Activated naive CD4-positive, alpha-beta T cell treated with anti-CD3 and anti-CD28 coated beads for 36 hours (primary cell): ENCODE data around the gene GPR158. TPM values are rescaled to one million over a fixed set of nuclear protein-coding genes. Genes with fewer than 3 reads are reported as not detected.
"Not testable (repeated sequence)": the region's sequence is repeated elsewhere in the genome, so short reads cannot be mapped to it uniquely, and the experiment has no call there.

ENCODE experiments used
- CTCF ChIA-PET: fragments of 350-600 bp; sonication (Branson Sonifier 250); formaldehyde crosslinking; loops from one replicate; lab custom pipeline; 2021; ENCODE audit warnings: antibody characterized with exemption; lab: Charles Lee
- DNase-seq: peaks from one replicate; pipeline ENCODE4 v3.0.0-alpha.2; 2020
- H3K27ac Mint-ChIP-seq: one replicate; pipeline ENCODE4 v1.8.0; 2021; ENCODE audit warnings: mild to moderate bottlenecking, mixed read lengths
- H3K27me3 Mint-ChIP-seq: one replicate; pipeline ENCODE4 v1.8.0; 2021; ENCODE audit warnings: low read depth, mixed read lengths
- H3K36me3 Mint-ChIP-seq: one replicate; pipeline ENCODE4 v1.8.0; 2021; ENCODE audit warnings: low read depth, mixed read lengths
- H3K4me1 Mint-ChIP-seq: one replicate; pipeline ENCODE4 v1.8.0; 2021; ENCODE audit warnings: low read depth, mixed read lengths
- H3K4me3 Mint-ChIP-seq: one replicate; pipeline ENCODE4 v1.8.0; 2021; ENCODE audit warnings: mild to moderate bottlenecking, moderate library complexity, mixed read lengths
- H3K9me3 Mint-ChIP-seq: one replicate; pipeline ENCODE4 v1.8.0; 2021; ENCODE audit warnings: mixed read lengths
- intact Hi-C: fragments of 100-400 bp; cut with micrococcal nuclease; formaldehyde crosslinking; loops from one replicate; pipeline ENCODE4 v1.15.1; 2023
- total RNA-seq, 2 experiments: library from RNA; stranded (reverse); gene quantifications; one replicate each; pipeline ENCODE4 v1.2.3, GENCODE V29; 2021

GPR158 gene
- total RNA-seq, 2 experiments from 2014 or later = not detected

DNA sequence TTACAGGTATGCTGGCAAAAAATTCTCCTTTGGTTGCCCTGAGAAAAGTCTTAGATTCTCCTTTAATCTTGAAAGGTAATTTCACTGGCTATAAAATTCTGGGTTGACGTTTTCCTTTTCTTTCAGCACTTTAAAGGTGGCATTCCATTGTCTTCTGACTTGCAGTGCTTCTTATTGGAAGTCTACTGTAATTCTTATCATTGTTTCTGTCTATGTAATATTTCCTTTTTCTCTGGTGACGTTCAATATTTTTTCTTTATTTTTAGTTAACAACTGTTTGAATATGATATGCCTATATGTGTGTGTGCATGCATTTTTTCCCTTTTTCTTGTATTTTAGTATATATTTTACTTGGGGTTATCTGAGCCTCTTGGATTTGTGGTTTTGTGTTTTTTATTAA lies 111.0 kb downstream of the GPR158 start:
- H3K27ac Mint-ChIP-seq = no peak overlapping the region
- H3K36me3 Mint-ChIP-seq = no peaks in the 10 kb centered on the region
- H3K4me1 Mint-ChIP-seq = no peaks in the 10 kb centered on the region
- H3K4me3 Mint-ChIP-seq = no peak overlapping the region
- intact Hi-C loops = no loop called here
- no peak for DNase-seq
- CTCF ChIA-PET = no interaction called here
- H3K27me3 Mint-ChIP-seq = no peaks in the 10 kb centered on the region
- peaks cover 11% of the 10 kb centered on the region for H3K9me3 Mint-ChIP-seq

DNA sequence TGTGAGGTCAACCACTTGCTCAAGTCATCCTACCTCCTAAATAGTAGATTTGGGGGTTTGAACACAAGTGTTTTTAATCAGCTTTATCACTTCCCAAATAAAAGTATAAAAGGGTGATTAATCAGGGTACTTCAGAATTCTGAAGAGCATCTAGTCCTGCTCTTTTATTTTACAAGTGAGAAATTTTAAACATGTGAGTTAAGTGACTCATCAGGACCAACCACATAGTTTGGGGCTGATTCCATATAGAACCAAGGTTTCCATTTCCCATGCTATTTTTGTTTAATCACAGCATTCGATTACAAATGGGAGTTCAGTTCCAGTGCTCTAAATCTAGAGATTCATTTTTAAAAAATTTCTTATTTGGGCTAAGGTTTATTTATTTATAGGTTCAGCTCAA lies 113.4 kb downstream of the GPR158 start:
- intact Hi-C loops = no loop called here
- Mint-ChIP-seq H3K27me3 (no peaks in the 10 kb centered on the region), H3K36me3 (no peaks in the 10 kb centered on the region), H3K27ac (no peak overlapping the region), H3K4me1 (no peaks in the 10 kb centered on the region), H3K4me3 (no peak overlapping the region), H3K9me3 (peaks cover 11% of the 10 kb centered on the region)
- no peak for DNase-seq
- CTCF ChIA-PET = no interaction called here

- intact Hi-C loops = no loop called here
- Mint-ChIP-seq H3K36me3 (no peaks in the 10 kb centered on the region), H3K4me1 (no peaks in the 10 kb centered on the region), H3K27me3 (no peaks in the 10 kb centered on the region), H3K27ac (no peak overlapping the region), H3K4me3 (no peak overlapping the region), H3K9me3 (no peaks in the 10 kb centered on the region)
- peak; percentile 4 for DNase-seq
- CTCF ChIA-PET = no interaction called here
These were observed 119.5 kb downstream of the GPR158 start for GRCh38 chr10:25294032-25294926.

DNA sequence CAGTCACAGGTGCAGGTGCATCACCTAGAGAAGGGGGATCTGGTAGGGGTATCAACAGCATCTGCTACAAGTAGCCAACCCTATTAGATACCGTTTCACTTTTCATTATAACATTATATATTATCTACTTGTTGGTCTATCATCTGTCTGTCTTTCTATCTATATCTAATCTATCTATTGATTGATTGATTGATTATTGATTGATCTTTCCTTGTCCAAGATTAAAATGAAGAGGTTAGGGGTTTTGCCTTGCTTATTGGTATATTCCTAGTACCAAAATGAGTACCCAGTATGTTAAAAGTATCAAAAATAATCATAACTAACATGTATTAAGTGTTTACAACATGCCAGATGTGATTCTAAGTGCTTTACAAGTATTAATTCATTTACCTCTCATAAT lies 121.5 kb downstream of the GPR158 start:
- no peak for DNase-seq
- H3K27me3 Mint-ChIP-seq = no peaks in the 10 kb centered on the region
- H3K4me3 Mint-ChIP-seq = no peak overlapping the region
- H3K27ac Mint-ChIP-seq = no peak overlapping the region
- no peaks in the 10 kb centered on the region for H3K36me3 Mint-ChIP-seq
- H3K9me3 Mint-ChIP-seq = peaks cover under 1% of the 10 kb centered on the region
- no peaks in the 10 kb centered on the region for H3K4me1 Mint-ChIP-seq
- intact Hi-C loops = no loop called here
- CTCF ChIA-PET = no interaction called here

DNA sequence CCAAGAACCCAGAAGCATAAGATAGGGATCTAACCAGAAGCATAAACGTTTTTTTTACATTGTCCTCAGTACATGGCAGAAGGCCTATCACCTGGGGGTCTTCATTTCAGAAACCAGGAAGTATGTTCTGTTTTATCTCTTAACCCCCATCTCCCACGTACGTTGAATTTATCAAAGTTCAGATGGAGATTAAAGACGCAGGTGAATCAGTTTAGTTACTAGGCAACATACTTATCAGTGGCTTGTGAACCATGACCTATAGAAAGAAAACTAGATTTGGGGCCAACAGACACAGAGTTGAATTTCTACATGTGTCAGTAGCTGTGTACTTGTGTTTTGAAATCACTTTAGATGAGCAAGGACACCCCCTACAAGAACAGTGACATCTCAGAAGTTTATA lies 122.7 kb downstream of the GPR158 start:
- Mint-ChIP-seq H3K4me1 (no peaks in the 10 kb centered on the region), H3K27me3 (no peaks in the 10 kb centered on the region), H3K27ac (no peak overlapping the region), H3K36me3 (no peaks in the 10 kb centered on the region), H3K9me3 (peaks cover 2% of the 10 kb centered on the region), H3K4me3 (no peak overlapping the region)
- intact Hi-C loops = no loop called here
- DNase-seq = no peak
- CTCF ChIA-PET = no interaction called here

DNA sequence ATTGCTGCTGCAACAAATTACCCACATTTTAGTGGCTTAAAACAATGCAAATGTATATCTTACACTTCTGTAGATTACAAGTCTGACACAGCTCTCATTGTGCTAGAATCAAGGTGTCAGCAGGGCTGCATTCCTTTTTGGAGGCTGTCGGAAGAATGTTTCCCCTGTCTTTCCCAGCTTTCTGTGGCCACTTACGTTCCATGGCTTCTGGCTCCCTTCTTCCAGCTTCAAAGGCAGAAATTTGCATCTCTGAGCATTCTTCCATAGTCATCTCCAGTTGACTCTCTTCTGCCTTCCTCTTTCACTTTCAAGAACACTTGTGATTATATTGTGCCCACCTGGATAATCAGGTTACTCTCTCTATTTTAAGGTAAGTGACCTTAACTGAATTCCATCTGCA lies 125.3 kb downstream of the GPR158 start:
- Mint-ChIP-seq H3K4me1 (no peaks in the 10 kb centered on the region), H3K9me3 (peaks cover 2% of the 10 kb centered on the region), H3K27me3 (no peaks in the 10 kb centered on the region), H3K27ac (no peak overlapping the region), H3K36me3 (no peaks in the 10 kb centered on the region), H3K4me3 (no peak overlapping the region)
- intact Hi-C loops = no loop called here
- DNase-seq = no peak
- CTCF ChIA-PET = no interaction called here

DNA sequence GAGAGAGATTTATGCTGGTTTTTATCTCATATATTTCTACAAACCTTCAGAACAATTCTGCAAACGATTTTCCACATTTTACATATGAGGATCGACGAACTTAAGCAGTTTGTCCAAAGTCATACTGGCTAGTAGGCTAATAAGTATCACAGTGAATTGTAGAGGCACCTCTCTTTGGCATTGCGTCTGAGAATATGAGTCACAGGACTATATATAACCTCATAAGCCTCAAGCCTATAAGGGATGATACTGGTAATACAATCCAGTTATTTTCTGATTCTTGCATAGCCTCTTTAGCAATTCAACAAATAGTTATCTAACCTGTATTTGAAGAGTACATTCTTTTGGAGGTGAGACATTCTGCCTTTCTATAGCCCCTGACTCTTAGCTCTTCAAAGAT lies 129.8 kb downstream of the GPR158 start:
- CTCF ChIA-PET = no interaction called here
- H3K9me3 Mint-ChIP-seq = peaks cover 14% of the 10 kb centered on the region
- no peaks in the 10 kb centered on the region for H3K4me1 Mint-ChIP-seq
- no peaks in the 10 kb centered on the region for H3K36me3 Mint-ChIP-seq
- intact Hi-C loops = no loop called here
- no peaks in the 10 kb centered on the region for H3K27me3 Mint-ChIP-seq
- DNase-seq = no peak
- no peak overlapping the region for H3K27ac Mint-ChIP-seq
- no peak overlapping the region for H3K4me3 Mint-ChIP-seq

- no peak for DNase-seq
- intact Hi-C loops = no loop called here
- H3K36me3 Mint-ChIP-seq = no peaks in the 10 kb centered on the region
- no peaks in the 10 kb centered on the region for H3K4me1 Mint-ChIP-seq
- no peak overlapping the region for H3K27ac Mint-ChIP-seq
- CTCF ChIA-PET = no interaction called here
- no peaks in the 10 kb centered on the region for H3K27me3 Mint-ChIP-seq
- no peak overlapping the region for H3K4me3 Mint-ChIP-seq
- H3K9me3 Mint-ChIP-seq = peaks cover 18% of the 10 kb centered on the region
These were observed 131.6 kb downstream of the GPR158 start for GRCh38 chr10:25306386-25306785.

DNA sequence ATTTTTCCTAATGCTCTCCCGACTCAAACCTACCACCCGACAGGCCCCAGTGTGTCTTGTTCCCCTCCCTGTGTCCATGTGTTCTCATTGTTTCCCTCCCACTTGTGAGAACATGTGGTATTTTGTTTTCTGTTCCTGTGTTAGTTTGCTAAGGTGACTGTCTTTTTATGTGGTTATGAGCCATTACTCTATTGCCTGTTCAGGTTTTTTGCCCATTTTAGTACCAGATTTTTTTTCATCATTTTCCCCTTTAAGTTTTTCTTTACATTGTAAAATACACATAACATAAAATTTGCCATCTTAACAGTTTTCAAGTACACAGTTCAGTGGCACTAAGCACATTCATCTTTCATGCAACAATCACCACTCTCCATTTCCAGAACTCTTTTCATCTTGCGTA lies 133.5 kb downstream of the GPR158 start:
- H3K27ac Mint-ChIP-seq = no peak overlapping the region
- peaks cover 18% of the 10 kb centered on the region for H3K9me3 Mint-ChIP-seq
- intact Hi-C loops = no loop called here
- H3K27me3 Mint-ChIP-seq = no peaks in the 10 kb centered on the region
- H3K4me1 Mint-ChIP-seq = no peaks in the 10 kb centered on the region
- no peak for DNase-seq
- no peak overlapping the region for H3K4me3 Mint-ChIP-seq
- CTCF ChIA-PET = no interaction called here
- H3K36me3 Mint-ChIP-seq = no peaks in the 10 kb centered on the region

DNA sequence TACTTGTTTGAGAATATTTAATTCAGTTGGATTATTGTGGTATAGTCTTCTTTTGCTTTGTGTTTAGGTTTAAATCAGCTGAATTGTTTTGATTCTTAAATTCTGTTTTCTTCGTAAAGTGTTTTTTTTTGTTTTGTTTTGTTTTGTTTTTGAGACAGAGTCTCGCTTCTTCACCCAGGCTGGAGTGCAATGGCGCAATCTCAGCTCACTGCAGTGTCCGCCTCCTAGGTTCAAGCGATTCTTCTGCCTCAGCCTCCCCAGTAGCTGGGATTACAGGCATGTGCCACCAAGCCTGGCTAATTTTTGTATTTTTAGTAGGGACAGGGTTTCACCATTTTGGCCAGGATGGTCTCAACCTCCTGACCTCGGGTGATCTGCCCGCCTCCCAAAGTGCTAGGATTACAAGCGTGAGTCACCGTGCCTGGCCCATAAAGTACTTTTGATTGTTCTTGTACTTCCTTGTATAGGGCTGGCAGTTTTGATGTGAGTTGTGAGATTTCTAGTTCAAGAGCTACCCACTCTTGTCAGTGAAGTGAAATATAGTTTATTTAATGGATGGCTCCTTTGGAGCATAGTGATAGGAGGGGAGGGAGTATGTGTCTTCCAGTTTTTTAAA lies 142.9 kb downstream of the GPR158 start:
- H3K9me3 Mint-ChIP-seq, intact Hi-C loops, DNase-seq, H3K36me3 Mint-ChIP-seq, H3K4me3 Mint-ChIP-seq, H3K27ac Mint-ChIP-seq, H3K4me1 Mint-ChIP-seq, CTCF ChIA-PET, H3K27me3 Mint-ChIP-seq: not testable (repeated sequence)

- H3K27ac Mint-ChIP-seq = no peak overlapping the region
- no peak for DNase-seq
- H3K9me3 Mint-ChIP-seq = peaks cover 3% of the 10 kb centered on the region
- H3K4me3 Mint-ChIP-seq = no peak overlapping the region
- no peaks in the 10 kb centered on the region for H3K36me3 Mint-ChIP-seq
- no peaks in the 10 kb centered on the region for H3K4me1 Mint-ChIP-seq
- CTCF ChIA-PET = no interaction called here
- H3K27me3 Mint-ChIP-seq = no peaks in the 10 kb centered on the region
- intact Hi-C loops = no loop called here
These were observed 152.5 kb downstream of the GPR158 start for GRCh38 chr10:25327273-25327672.

DNA sequence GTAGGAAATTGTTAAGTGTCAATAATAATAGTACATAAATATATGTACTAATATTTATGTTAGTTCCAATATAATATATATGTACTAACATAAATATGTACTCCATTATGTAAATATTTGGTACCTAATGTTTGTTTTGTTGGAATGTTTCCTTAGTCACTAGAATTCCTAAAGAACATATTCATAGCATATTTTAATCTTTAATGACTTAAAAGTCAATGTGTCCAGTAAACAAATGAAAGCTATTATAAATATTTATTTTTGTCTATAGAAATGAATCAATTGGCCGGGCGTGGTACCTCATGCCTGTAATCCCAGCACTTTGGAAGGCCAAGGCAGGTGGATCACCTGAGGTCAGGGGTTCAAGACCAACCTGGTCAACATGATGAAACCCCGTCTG lies 153.6 kb downstream of the GPR158 start:
- Mint-ChIP-seq H3K4me1 (no peaks in the 10 kb centered on the region), H3K27me3 (no peaks in the 10 kb centered on the region), H3K27ac (no peak overlapping the region), H3K9me3 (peaks cover 3% of the 10 kb centered on the region), H3K36me3 (no peaks in the 10 kb centered on the region), H3K4me3 (no peak overlapping the region)
- CTCF ChIA-PET = no interaction called here
- intact Hi-C loops = no loop called here
- DNase-seq = no peak

GRCh38 chr10:25329587-25329986 lies 154.8 kb downstream of the GPR158 start:
- H3K27me3 Mint-ChIP-seq, H3K4me3 Mint-ChIP-seq, intact Hi-C loops, DNase-seq, H3K4me1 Mint-ChIP-seq, H3K9me3 Mint-ChIP-seq, H3K36me3 Mint-ChIP-seq, H3K27ac Mint-ChIP-seq: not testable (repeated sequence)
- CTCF ChIA-PET = interaction anchor here (0.6 kb wide), 1 partner anchor 629 kb away, joined by 8 read pairs; no protein-coding TSS in a partner anchor
